Measurements from ENCODE around the gene RELT. TPM values are rescaled to one million over a fixed set of nuclear protein-coding genes. Genes with fewer than 3 reads are reported as not detected.

Gene RELT
- total and polyA plus RNA-seq, 9 of the 15 experiments (the other 6 are each of a cell fraction or from before 2014, with no cell fraction given) = 1.1 to 20.2 (median 7.4) TPM

GRCh38 chr11:73412308-73412707 is 36.1 kb downstream of the RELT start:
- 18% methylated on average over 3 of the region's 3 CpGs for WGBS (ENCODE audit: insufficient coverage, low coverage, missing lambda C conversion rate)
- Histone ChIP-seq H3K9me3 (replicated peaks; ENCODE audit: control insufficient read depth, insufficient read depth, low read depth, low read length) (no peaks in the 10 kb centered on the region), H3K4me1 (replicated peaks in 1 of 2; ENCODE audit: control insufficient read depth in 2 of 2, insufficient read depth in 2 of 2, low read length in 2 of 2) (no peaks in the 10 kb centered on the region), H4K20me1 (replicated peaks; ENCODE audit: control insufficient read depth, insufficient read depth, low read length) (no peaks in the 10 kb centered on the region), H3K4me2 (ENCODE audit: insufficient read depth, low read length) (no peak overlapping the region), H3K9ac (ENCODE audit: insufficient read depth in 1 of 2, low read depth in 2 of 2, low read length in 2 of 2) (no peak overlapping the region), H3K36me3 (ENCODE audit: control insufficient read depth, insufficient read depth, low read length) (no peaks in the 10 kb centered on the region), H3K27me3 (ENCODE audit: control insufficient read depth in 2 of 2, insufficient read depth in 2 of 2, low read length in 2 of 2) (no peaks in the 10 kb centered on the region), H3K4me3 (no peak overlapping the region), H3K27ac (ENCODE audit: extremely low read depth, low read depth, low read length) (no peak overlapping the region), H2AFZ (ENCODE audit: low read depth, low read length) (no peak overlapping the region), H3K9me1 (ENCODE audit: control insufficient read depth, insufficient read depth, low read length) (no peaks in the 10 kb centered on the region), H3K79me2 (ENCODE audit: control insufficient read depth, insufficient read depth, low read length) (no peaks in the 10 kb centered on the region)
- FAIRE-seq (no peak), DNase-seq (ENCODE audit: extremely low read depth in 1 of 4, low spot score in 3 of 4) (no peak), ATAC-seq (no peak)
- no TSS peak for BruUV-seq (replicated peaks)
- CTCF ChIA-PET (ENCODE audit: low intra/inter-chr PET ratio) = no interaction called here
- in situ Hi-C loops (cut with MboI) = no loop called here
- POLR2A ChIA-PET = no interaction called here
- TF ChIP-seq BRF2 (IDR thresholded peaks at IDR 0.05; ENCODE audit: borderline replicate concordance, insufficient read depth, insufficient read length) (no peak), ZNF232 (CRISPR knock-in tag; IDR thresholded peaks at IDR 0.05) (no peak), ZNF134 (CRISPR knock-in tag; conservative IDR thresholded peaks at IDR 0.05) (no peak), ATF3 (IDR thresholded peaks at IDR 0.05) (0 out of 2 replicates have a peak, but pooled peaks have one; percentile 7), ATF3 (CRISPR knock-in tag; conservative IDR thresholded peaks at IDR 0.05) (no peak), ZBTB26 (CRISPR knock-in tag; IDR thresholded peaks at IDR 0.05) (no peak), ZKSCAN3 (CRISPR knock-in tag; IDR thresholded peaks at IDR 0.05) (no peak), RUNX1 (IDR thresholded peaks at IDR 0.05; ENCODE audit: low read depth) (no peak), STAT5B (CRISPR knock-in tag; IDR thresholded peaks at IDR 0.05) (no peak)
- intact Hi-C loops (cut with micrococcal nuclease) = no loop called here

All from K562 (cell line).